A549 (cell line): Measurements from ENCODE around the gene LPCAT4.

ENCODE experiments used
- CTCF ChIP-seq: fragments of >200 bp; sonication (Bioruptor Twin); formaldehyde crosslinking; IDR thresholded peaks from 3 replicates; pipeline ENCODE4 v1.5.1; 2016
- EHMT2 ChIP-seq: fragments of 200-600 bp; sonication (generic); IDR thresholded peaks from 2 replicates; pipeline ENCODE4 v1.6.1; 2016; ENCODE audit warnings: antibody characterized with exemption, low read depth, mild to moderate bottlenecking, moderate library complexity
- ELK1 ChIP-seq: fragments of 150-350 bp; IDR thresholded peaks from 2 replicates; pipeline ENCODE4 v1.6.1; 2014; ENCODE audit warnings: low read depth, mild to moderate bottlenecking, low read length
- HOXA7 ChIP-seq: fragments of 250-450 bp; sonication (Bioruptor Pico); IDR thresholded peaks from 2 replicates; pipeline ENCODE4 v1.5.0; 2020; ENCODE audit warnings: mild to moderate bottlenecking, moderate library complexity
- JUNB ChIP-seq: fragments of >200 bp; sonication (Bioruptor Twin); formaldehyde crosslinking; IDR thresholded peaks from 2 replicates; pipeline ENCODE4 v1.6.1; 2016
- PBX3 ChIP-seq: IDR thresholded peaks from 2 replicates; pipeline ENCODE4 v1.6.1; 2012
- PHF8 ChIP-seq: fragments of 200-600 bp; sonication (generic); IDR thresholded peaks from 2 replicates; pipeline ENCODE4 v1.6.1; 2016; ENCODE audit warnings: low read depth, mild to moderate bottlenecking, antibody characterized with exemption, moderate library complexity, borderline replicate concordance
- RCOR1 ChIP-seq: fragments of 150-350 bp; IDR thresholded peaks from 2 replicates; pipeline ENCODE4 v1.6.1; 2014; ENCODE audit warnings: antibody characterized with exemption, low read length, low read depth
- RFX5 ChIP-seq: fragments of 450-650 bp; IDR thresholded peaks from 2 replicates; pipeline ENCODE4 v1.7.1; 2014; ENCODE audit warnings: antibody characterized with exemption, mild to moderate bottlenecking, moderate library complexity
- SREBF2 ChIP-seq: fragments of 450-650 bp; IDR thresholded peaks from 2 replicates; pipeline ENCODE4 v1.6.1; 2014; ENCODE audit warnings: mild to moderate bottlenecking, moderate library complexity
- USF2 ChIP-seq: fragments of 450-650 bp; IDR thresholded peaks from 2 replicates; pipeline ENCODE4 v1.6.1; 2014; ENCODE audit warnings: antibody characterized with exemption

GRCh38 chr15:34331809-34332208, 35.2 kb downstream of the LPCAT4 start:
- no peak for TF ChIP-seq RFX5
- no peak for TF ChIP-seq JUNB
- TF ChIP-seq CTCF = no peak
- no peak for TF ChIP-seq PBX3
- no peak for TF ChIP-seq PHF8
- TF ChIP-seq SREBF2 = no peak
- no peak for TF ChIP-seq HOXA7
- TF ChIP-seq ELK1 = no peak
- no peak for TF ChIP-seq EHMT2
- TF ChIP-seq USF2 = no peak
- TF ChIP-seq RCOR1 = no peak
